ENCODE measurements around the gene SDR42E2.
"Not testable (repeated sequence)": the region's sequence is repeated elsewhere in the genome, so short reads cannot be mapped to it uniquely, and the experiment has no call there.

GRCh38 chr16:22196559-22197168 is 34.4 kb downstream of the SDR42E2 start:
- not testable (repeated sequence) for TF ChIP-seq POLR2A, CTCF (IDR thresholded peaks at IDR 0.05)
